ENCODE data around the gene UBC.

UBC gene

DNA sequence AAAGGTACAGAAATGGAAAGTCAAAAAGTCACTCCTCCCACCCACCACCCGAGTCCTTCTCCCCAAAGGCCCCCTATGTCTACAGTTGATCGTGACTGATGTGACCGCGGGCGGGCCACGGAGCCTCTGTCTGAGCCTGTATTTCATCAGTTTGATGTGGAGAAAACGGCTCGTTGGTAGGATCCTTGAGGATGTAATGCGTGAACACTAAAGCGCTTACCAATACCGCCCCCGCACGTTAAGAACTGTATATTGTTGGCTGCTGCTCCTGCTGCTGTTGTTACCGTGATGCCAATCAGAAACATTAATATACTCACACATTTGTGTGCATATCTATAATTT, 24.6 kb upstream of the UBC start (continued):
- TF ChIP-seq, protein P1, sequence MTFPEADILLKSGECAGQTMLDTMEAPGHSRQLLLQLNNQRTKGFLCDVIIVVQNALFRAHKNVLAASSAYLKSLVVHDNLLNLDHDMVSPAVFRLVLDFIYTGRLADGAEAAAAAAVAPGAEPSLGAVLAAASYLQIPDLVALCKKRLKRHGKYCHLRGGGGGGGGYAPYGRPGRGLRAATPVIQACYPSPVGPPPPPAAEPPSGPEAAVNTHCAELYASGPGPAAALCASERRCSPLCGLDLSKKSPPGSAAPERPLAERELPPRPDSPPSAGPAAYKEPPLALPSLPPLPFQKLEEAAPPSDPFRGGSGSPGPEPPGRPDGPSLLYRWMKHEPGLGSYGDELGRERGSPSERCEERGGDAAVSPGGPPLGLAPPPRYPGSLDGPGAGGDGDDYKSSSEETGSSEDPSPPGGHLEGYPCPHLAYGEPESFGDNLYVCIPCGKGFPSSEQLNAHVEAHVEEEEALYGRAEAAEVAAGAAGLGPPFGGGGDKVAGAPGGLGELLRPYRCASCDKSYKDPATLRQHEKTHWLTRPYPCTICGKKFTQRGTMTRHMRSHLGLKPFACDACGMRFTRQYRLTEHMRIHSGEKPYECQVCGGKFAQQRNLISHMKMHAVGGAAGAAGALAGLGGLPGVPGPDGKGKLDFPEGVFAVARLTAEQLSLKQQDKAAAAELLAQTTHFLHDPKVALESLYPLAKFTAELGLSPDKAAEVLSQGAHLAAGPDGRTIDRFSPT (tag by site-specific recombination; IDR thresholded peaks at IDR 0.05): no peak
- TF ChIP-seq ZNF112 (tag by site-specific recombination; IDR thresholded peaks at IDR 0.05) (no peak), ZNF704 (tag by site-specific recombination; IDR thresholded peaks at IDR 0.05) (no peak), ZNF2 (tag by site-specific recombination; IDR thresholded peaks at IDR 0.05) (no peak), ZNF654 (tag by site-specific recombination; IDR thresholded peaks at IDR 0.05; ENCODE audit: low read depth) (peak; percentile 62), ZNF354C (tag by site-specific recombination; IDR thresholded peaks at IDR 0.05; ENCODE audit: borderline replicate concordance, low read depth) (no peak), IKZF3 (tag by site-specific recombination; IDR thresholded peaks at IDR 0.05) (peak; percentile 6; the same call in 1 of the 2 replicates), ZSCAN30 (tag by site-specific recombination; IDR thresholded peaks at IDR 0.05) (no peak; the same call in 1 of the 2 replicates), MYNN (tag by site-specific recombination; IDR thresholded peaks at IDR 0.05; ENCODE audit: borderline replicate concordance) (no peak; the same call in 1 of the 2 replicates), ZSCAN23 (tag by site-specific recombination; IDR thresholded peaks at IDR 0.05) (no peak), HOXA7 (CRISPR knock-in tag; IDR thresholded peaks at IDR 0.05; ENCODE audit: borderline replicate concordance) (no peak), ZFP3 (tag by site-specific recombination; IDR thresholded peaks at IDR 0.05; ENCODE audit: low read depth) (no peak), AEBP2 (tag by site-specific recombination; IDR thresholded peaks at IDR 0.05; ENCODE audit: borderline replicate concordance) (no peak), ZNF24 (tag by site-specific recombination; IDR thresholded peaks at IDR 0.05) (no peak), PRDM10 (tag by site-specific recombination; IDR thresholded peaks at IDR 0.05) (peak; percentile 76), ZNF747 (tag by site-specific recombination; IDR thresholded peaks at IDR 0.05) (no peak), ZNF404 (tag by site-specific recombination; IDR thresholded peaks at IDR 0.05) (no peak), ZNF629 (tag by site-specific recombination; IDR thresholded peaks at IDR 0.05) (no peak), OVOL3 (tag by site-specific recombination; IDR thresholded peaks at IDR 0.05) (no peak), ZNF302 (tag by site-specific recombination; IDR thresholded peaks at IDR 0.05; ENCODE audit: low read depth) (no peak), ZNF223 (tag by site-specific recombination; IDR thresholded peaks at IDR 0.05) (no peak), ZNF768 (tag by site-specific recombination; IDR thresholded peaks at IDR 0.05) (no peak)
- TF ChIP-seq, protein P2, sequence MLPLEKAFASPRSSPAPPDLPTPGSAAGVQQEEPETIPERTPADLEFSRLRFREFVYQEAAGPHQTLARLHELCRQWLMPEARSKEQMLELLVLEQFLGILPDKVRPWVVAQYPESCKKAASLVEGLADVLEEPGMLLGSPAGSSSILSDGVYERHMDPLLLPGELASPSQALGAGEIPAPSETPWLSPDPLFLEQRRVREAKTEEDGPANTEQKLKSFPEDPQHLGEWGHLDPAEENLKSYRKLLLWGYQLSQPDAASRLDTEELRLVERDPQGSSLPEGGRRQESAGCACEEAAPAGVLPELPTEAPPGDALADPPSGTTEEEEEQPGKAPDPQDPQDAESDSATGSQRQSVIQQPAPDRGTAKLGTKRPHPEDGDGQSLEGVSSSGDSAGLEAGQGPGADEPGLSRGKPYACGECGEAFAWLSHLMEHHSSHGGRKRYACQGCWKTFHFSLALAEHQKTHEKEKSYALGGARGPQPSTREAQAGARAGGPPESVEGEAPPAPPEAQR (tag by site-specific recombination; IDR thresholded peaks at IDR 0.05): no peak
- TF ChIP-seq, protein P3, sequence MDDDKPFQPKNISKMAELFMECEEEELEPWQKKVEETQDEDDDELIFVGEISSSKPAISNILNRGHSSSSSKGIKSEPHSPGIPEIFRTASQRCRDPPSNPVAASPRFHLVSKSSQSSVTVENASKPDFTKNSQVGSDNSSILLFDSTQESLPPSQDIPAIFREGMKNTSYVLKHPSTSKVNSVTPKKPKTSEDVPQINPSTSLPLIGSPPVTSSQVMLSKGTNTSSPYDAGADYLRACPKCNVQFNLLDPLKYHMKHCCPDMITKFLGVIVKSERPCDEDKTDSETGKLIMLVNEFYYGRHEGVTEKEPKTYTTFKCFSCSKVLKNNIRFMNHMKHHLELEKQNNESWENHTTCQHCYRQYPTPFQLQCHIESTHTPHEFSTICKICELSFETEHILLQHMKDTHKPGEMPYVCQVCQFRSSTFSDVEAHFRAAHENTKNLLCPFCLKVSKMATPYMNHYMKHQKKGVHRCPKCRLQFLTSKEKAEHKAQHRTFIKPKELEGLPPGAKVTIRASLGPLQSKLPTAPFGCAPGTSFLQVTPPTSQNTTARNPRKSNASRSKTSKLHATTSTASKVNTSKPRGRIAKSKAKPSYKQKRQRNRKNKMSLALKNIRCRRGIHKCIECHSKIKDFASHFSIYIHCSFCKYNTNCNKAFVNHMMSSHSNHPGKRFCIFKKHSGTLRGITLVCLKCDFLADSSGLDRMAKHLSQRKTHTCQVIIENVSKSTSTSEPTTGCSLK (tag by site-specific recombination; IDR thresholded peaks at IDR 0.05): no peak
- TF ChIP-seq, protein P4, sequence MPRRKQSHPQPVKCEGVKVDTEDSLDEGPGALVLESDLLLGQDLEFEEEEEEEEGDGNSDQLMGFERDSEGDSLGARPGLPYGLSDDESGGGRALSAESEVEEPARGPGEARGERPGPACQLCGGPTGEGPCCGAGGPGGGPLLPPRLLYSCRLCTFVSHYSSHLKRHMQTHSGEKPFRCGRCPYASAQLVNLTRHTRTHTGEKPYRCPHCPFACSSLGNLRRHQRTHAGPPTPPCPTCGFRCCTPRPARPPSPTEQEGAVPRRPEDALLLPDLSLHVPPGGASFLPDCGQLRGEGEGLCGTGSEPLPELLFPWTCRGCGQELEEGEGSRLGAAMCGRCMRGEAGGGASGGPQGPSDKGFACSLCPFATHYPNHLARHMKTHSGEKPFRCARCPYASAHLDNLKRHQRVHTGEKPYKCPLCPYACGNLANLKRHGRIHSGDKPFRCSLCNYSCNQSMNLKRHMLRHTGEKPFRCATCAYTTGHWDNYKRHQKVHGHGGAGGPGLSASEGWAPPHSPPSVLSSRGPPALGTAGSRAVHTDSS (tag by site-specific recombination; IDR thresholded peaks at IDR 0.05): no peak

Data from HEK293 (cell line).